GM19397 (cell line): ENCODE measurements around the gene MAGEA11.
"Not testable (repeated sequence)": the region's sequence is repeated elsewhere in the genome, so short reads cannot be mapped to it uniquely, and the experiment has no call there.

Experiments
- ATAC-seq: cut with Tn5 transposase; IDR thresholded peaks from one replicate; pipeline ENCODE4 v1.9.1; 2021; ENCODE audit warnings: mild to moderate bottlenecking, moderate library complexity; ENCODE audit not compliant: unreplicated experiment

The MAGEA11 gene

GRCh38 chrX:149716632-149717031 is 4.8 kb downstream of the MAGEA11 start:
- no peak for ATAC-seq

DNA sequence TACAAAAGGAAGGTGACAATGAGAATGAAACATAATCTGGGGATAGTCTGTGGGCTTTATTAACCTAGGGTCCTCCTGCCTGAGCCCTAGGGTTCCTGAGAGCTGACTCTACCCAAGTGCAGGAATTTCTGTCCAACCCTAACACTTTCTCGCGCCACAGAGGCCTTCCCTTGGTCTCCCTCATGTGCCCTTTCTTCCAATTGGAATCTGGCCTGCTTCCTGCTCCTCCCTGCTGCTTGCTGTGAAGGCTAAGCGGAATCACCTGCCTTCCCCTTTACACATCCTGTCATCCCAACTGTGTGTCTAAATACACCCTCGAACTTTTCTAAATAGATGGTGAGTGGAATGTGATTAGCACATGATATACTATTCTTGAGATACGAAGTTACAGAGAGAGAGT is 5.9 kb downstream of the MAGEA11 start:
- ATAC-seq, result no peak

DNA sequence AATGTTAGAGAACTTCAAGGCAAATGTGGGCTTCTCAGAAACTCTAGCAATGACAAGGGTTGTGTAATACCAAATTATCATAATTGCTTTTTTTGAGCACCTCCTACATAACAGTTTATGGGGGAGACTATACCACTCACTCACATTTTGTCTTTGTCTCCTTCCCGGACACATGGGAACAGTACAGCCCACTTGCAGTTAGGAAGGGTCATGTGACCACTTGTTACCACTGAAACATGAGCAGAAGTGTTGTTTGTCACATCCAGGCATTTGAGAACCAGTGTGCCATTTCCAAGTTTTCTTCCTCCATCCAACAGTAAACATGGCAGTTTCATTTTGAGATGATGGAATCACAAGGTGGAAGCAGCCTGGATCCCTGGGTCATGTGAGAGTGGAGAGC is 6.9 kb downstream of the MAGEA11 start:
- ATAC-seq, result no peak

DNA sequence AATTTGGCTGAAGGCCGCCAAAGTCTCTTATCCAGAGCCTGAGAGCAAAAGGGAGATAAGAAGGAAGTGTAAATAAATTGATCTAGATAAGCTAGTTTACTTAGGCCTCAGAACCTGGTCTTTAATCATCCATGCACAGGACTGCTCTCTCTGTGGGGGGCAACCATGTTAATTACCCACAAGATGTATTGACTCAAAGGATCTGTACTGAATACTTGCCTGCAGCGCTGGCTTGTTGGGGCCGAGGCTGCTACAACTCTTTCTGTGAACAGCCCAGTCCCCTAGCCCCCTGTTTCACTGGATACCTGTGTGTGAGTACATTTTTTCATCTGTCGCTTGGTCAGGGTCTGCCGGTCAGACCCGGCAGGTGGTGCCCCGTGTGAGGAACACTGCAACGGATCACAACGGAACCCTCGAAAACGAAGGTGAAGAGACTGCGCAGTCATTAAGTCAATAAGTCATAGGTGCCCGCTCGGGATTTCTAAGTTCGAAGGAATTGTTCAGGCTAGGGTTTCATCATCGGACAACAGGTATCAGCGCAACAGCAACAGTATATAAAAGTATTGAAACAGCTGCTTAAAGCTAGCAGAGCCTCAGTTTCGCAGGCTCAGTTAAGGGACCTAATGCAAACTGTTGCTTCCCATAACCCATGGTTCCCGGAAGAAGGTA is 8.3 kb downstream of the MAGEA11 start:
- ATAC-seq, result no peak

GRCh38 chrX:149721241-149721640 is 9.4 kb downstream of the MAGEA11 start:
- ATAC-seq, result not testable (repeated sequence)

DNA sequence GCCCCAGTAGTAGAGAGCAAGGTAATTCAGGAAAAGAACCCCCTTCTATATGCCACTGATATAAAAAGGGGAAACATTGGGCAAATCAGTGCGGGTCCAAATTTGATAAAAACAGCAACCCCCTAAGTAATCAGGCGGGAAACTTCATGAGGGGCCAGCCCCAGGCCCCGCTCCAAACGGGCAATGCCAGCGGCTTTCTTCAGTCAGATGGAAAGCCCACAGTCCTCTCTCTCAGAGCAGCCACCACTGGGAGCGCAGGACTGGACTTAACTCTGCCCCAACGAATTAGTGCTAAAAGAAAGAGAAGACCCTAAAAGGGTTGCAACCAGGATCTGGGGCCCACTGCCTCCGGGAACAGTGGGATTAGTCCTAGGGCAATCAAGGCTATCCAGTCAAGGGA is 9.9 kb downstream of the MAGEA11 start:
- no peak for ATAC-seq

GRCh38 chrX:149723583-149724118 is 11.8 kb downstream of the MAGEA11 start:
- ATAC-seq, result not testable (repeated sequence)

GRCh38 chrX:149727308-149727707 is 15.4 kb downstream of the MAGEA11 start:
- ATAC-seq, result not testable (repeated sequence)

GRCh38 chrX:149742269-149742668 is 30.4 kb downstream of the MAGEA11 start:
- not testable (repeated sequence) for ATAC-seq

DNA sequence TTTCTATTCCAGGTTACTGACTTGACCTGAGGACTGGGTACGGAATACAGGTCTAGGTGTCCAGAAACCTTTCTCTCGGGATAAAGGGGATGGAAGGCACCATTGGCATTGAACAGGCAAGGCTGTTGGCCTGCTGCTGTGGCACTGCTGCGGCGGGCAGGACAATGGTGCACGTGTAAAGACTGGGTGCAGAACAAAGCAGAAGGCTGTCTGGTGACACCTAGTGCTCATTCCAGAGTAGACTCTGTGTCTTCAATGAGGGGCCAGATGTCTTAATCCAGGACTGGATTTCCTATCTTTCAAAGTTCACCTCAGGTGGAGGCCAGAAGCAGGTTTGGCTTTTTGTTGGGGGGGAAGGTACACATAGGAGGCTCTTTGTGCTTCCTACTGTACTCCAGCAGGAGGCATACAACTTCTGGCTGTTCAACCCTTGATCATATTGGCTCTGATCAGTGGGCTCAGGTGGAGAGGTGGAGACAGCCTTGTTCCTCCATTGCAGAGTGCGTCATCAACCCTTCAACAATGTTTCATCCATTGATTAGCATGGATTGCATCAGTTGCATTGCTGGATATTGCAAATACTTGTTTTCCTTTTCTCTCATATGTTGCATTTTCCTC is 34.6 kb downstream of the MAGEA11 start:
- not testable (repeated sequence) for ATAC-seq

DNA sequence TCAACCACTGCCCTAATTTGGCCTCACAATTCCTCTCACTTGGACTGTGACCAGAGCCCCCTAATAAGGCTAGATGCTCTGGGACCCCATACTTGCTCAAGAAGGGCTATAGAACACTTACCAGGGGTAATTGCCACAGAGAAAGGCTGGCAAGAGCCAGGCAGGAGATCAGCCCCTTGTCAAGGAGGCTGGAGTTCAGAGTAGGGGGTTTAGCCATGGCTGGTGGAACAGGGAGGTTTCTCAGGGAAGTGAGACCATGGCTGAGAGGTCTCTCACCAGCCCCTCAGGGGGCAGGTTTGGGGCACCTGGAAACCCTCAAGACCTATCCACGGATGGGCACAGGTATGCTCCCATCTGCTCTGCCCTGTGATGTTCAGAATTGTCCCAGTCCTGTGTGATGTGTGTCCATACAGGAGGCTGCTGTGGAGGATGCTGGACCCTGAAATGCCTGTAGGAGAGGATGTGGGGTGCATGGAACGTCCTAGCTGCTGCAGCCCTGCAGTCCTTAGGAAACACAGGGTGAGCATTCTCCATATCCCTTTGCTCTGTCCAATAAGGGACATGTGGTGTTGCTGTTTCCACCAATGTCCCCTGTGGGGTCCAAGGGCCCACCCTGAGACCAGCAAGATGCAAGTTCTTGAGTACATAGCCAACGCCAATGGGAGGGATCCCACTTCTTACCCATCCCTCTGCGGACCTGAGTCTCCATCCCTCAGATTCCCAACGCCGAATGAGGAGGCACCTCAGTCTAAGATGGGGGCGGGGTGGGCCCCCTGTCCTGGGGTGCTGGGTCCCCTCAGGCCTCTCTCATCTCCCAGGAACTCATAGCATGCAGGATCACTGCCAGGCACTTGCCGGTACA is 45.6 kb downstream of the MAGEA11 start:
- no peak for ATAC-seq

DNA sequence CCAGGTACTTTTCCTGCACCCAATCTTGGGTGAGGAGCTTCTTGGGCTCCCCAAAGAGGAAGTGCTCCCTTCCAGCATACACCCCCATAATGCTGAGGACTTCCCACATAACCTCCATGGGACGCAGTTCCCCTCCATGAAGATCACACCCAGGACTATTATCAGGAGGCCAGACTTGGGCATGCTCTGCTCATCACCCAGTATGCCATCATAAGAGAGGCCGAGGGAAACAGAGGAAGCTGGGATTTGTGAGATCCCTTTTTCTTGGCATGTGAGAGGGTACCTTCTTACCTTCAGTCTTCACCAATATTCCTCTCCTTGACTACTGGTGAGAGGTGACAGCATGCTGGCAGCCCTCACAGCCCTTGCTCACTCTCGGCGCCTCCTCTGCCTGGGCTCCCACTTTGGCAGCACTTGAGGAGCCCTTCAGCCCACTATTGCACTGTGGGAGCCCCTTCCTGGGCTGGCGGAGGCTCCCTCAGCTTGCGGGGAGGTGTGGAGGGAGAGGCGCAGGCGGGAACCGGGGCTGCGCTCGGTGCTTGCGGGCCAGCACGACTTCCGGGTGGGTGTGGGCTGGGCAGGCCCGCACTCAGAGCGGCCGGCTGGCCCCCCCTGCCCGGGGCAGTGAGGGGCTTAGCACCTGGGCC is 46.3 kb downstream of the MAGEA11 start:
- ATAC-seq, result no peak

- ATAC-seq, result not testable (repeated sequence)
Measured at GRCh38 chrX:149758715-149759078, 46.8 kb downstream of the MAGEA11 start.

DNA sequence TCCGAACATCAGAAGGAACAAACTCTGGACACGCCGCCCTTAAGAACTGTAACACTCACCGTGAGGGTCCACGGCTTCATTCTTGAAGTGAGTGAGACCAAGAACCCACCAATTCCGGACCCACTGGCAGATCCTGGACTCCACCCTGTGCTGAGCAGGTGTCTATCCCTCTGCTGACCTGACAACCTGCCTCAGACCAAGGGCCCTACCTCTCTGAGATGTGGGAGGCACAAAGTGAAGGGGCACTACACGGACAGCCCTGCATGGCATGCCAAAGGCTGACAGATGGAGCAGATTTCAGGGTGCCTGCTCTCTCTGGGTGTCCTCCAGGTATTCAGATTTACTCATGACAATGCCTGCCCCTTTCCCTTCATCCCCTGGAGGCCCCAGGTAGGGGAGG is 48.0 kb downstream of the MAGEA11 start:
- no peak for ATAC-seq

DNA sequence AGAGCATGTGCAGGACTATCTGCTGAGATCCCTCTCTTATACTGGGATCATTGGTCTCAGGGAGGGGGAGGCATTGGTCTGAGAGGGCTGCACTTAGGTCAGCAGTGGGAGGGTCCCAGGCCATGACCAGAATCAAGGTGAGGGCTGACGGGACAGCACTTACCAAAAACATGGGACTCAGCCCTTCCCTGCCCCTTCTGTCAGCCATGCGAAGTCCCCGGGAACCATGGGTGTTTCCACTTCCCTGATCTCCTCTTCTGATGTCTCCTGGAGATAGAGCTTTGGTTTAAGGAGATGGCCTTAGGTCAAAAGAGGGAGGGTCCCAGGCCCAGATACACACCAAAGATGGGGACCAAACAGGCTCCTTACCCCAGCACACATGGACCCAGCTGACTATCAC is 49.1 kb downstream of the MAGEA11 start:
- ATAC-seq, result no peak

DNA sequence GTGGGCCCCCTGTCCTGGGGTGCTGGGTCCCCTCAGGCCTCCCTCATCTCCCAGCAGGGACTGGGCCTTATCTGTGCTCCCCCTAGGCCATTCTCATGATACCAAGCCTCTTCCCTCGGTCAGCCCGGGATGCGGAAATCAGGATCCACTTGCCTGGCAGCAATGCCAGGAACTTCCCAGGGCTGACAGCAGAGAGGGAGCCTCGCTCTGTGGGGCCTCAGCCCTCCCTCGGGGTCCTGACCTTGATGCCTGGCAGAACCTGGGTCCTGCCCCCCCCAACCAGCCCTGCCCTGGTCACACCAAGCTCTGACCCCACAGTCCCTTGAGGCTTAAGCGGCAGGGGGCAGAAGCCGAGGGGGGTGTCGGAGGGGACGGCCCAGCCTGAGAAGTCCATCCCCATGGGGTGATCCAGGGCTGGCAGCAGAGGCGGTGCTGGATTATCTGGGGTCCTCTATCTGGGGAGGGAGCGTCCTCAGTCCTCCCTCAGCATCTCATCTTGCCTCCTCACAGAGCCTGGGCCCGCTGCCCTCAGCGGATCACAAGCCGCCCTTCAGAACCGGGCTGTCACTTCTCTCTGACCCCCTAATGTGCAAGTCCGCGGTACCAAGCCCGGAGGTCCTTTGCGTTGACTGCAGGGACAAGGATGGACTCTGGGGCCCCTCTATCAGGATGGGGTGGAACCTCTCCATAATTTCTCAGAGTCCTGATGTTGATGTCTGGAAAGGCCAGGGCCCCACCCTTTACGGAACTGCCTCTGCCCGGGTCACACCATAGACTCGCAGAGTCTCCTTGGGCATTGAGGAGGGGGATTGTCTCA is 50.2 kb downstream of the MAGEA11 start:
- ATAC-seq, result not testable (repeated sequence)

- ATAC-seq, result no peak
Measured at GRCh38 chrX:149762696-149763614, 51.1 kb downstream of the MAGEA11 start.
